Panc1 (cell line): Measurements from ENCODE around the gene UTS2R. TPM values are rescaled to one million over a fixed set of nuclear protein-coding genes. Genes with fewer than 3 reads are reported as not detected.

Source experiments
- ATAC-seq: fragments of 200-7000 bp; cut with Tn5 transposase; 2 replicates; pipeline ENCODE4 v1.9.1; 2020; ENCODE audit warnings: mild to moderate bottlenecking, moderate library complexity
- BruUV-seq: library from RNA; stranded (reverse); fragments of 400-500 nt; replicated peaks from 2 replicates; lab custom pipeline; 2021; lab: Mats Ljungman, UMichigan
- CTCF ChIA-PET: fragments of 300-600 bp; sonication (Branson Sonifier 250); formaldehyde crosslinking; loops from one replicate; lab custom pipeline; 2022; ENCODE audit warnings: antibody characterized with exemption; lab: Charles Lee
- POLR2A ChIA-PET: fragments of 300-600 bp; sonication (Branson Sonifier 250); formaldehyde crosslinking; loops from one replicate; lab custom pipeline; 2022; ENCODE audit warnings: antibody characterized with exemption; lab: Charles Lee
- DNase-seq: peaks from one replicate; pipeline ENCODE4 v3.0.0-alpha.2; 2010; ENCODE audit warnings: low read depth, low spot score
- H3K27ac ChIP-seq: 2 replicates; pipeline ENCODE4 v1.5.1; 2011; ENCODE audit warnings: mild to moderate bottlenecking, low read length, inconsistent platforms
- H3K27me3 ChIP-seq: fragments of 200-500 bp; sonication (Bioruptor generic); 2 replicates; pipeline ENCODE4 v1.6.0; 2014; ENCODE audit warnings: low read length, inconsistent platforms; ENCODE audit not compliant: control insufficient read depth, insufficient read depth
- H3K36me3 ChIP-seq: fragments of 200-500 bp; sonication (Bioruptor generic); 2 replicates; pipeline ENCODE4 v1.5.1; 2014; ENCODE audit warnings: inconsistent platforms, mild to moderate bottlenecking, low read length, moderate library complexity; ENCODE audit not compliant: control insufficient read depth, insufficient read depth
- H3K4me1 ChIP-seq: 2 replicates; pipeline ENCODE4 v1.5.1; 2011; ENCODE audit warnings: inconsistent platforms, mild to moderate bottlenecking, low read length, moderate library complexity; ENCODE audit not compliant: control insufficient read depth, insufficient read depth
- H3K4me3 ChIP-seq, 2 experiments: 2 replicates each; pipeline ENCODE4 v1.5.1; 2011 to 2012; ENCODE audit warnings: low read depth in 2 of 2, low read length in 2 of 2, mild to moderate bottlenecking in 2 of 2, inconsistent platforms in 1 of 2, moderate library complexity in 1 of 2
- H3K9me3 ChIP-seq: fragments of 200-500 bp; sonication (Bioruptor generic); 2 replicates; pipeline ENCODE4 v1.5.1; 2014; ENCODE audit warnings: low read depth, mild to moderate bottlenecking, inconsistent platforms, low read length, moderate library complexity; ENCODE audit not compliant: control insufficient read depth, insufficient read depth
- CTCF ChIP-seq: fragments of 450-650 bp; IDR thresholded peaks from 2 replicates; pipeline ENCODE4 v1.5.1; 2017; ENCODE audit warnings: mild to moderate bottlenecking
- POLR2AphosphoS5 ChIP-seq: IDR thresholded peaks from 2 replicates; pipeline ENCODE4 v1.6.1; 2012; ENCODE audit warnings: mild to moderate bottlenecking, low read depth, low read length, moderate library complexity
- REST ChIP-seq, 2 experiments: IDR thresholded peaks; 2 replicates each; pipeline ENCODE4 v1.6.1; 2011 to 2012; ENCODE audit warnings: low read depth in 2 of 2, control low read depth in 1 of 2, low read length in 1 of 2, mild to moderate bottlenecking in 1 of 2, moderate library complexity in 1 of 2; ENCODE audit not compliant: insufficient read depth in 1 of 2
- SIN3A ChIP-seq: IDR thresholded peaks from 2 replicates; pipeline ENCODE4 v1.6.1; 2012; ENCODE audit warnings: low read depth, mild to moderate bottlenecking, low read length, moderate library complexity, borderline replicate concordance; ENCODE audit not compliant: insufficient read depth
- TCF7L2 ChIP-seq: IDR thresholded peaks from 2 replicates; pipeline ENCODE4 v1.6.1; 2011; ENCODE audit warnings: mild to moderate bottlenecking, low read depth, low read length, inconsistent platforms
- in situ Hi-C: cut with HindIII; loops from 2 replicates; pipeline ENCODE4 v1.10.0; 2016; ENCODE audit warnings: low sequenced_read_pairs, low pct_unique_long_range_greater_than_20kb
- intact Hi-C: fragments of 100-400 bp; cut with micrococcal nuclease; formaldehyde crosslinking; loops from one replicate; pipeline ENCODE4 v1.10.0; 2022; ENCODE audit not compliant: unreplicated experiment
- total RNA-seq: library from RNA; stranded (reverse); gene quantifications from one replicate; pipeline ENCODE4 v1.2.1, GENCODE V29; 2021; ENCODE audit not compliant: unreplicated experiment

Gene UTS2R
- total RNA-seq, 1 experiment from 2014 or later: 0.39 TPM

GRCh38 chr17:82419540-82419939, 48.0 kb downstream of the UTS2R start:
- POLR2A ChIA-PET: no interaction called here
- DNase-seq: no peak
- peaks cover 3% of the 10 kb centered on the region; the same call in 1 of the 2 replicates for H3K36me3 ChIP-seq
- in situ Hi-C loops (loop anchor here (5.0 kb wide), 1 partner anchor 72 kb away; no protein-coding TSS in a partner anchor), intact Hi-C loops (no loop called here)
- ATAC-seq: no peak
- peak overlapping the region; percentile 86 to 98; a peak in 3 of 4 replicates for H3K4me3 ChIP-seq
- BruUV-seq: no TSS peak
- no peaks in the 10 kb centered on the region for H3K27me3 ChIP-seq
- TF ChIP-seq CTCF: no peak
- no peak for TF ChIP-seq SIN3A
- no peak for TF ChIP-seq TCF7L2
- TF ChIP-seq POLR2AphosphoS5: no peak
- no peak for TF ChIP-seq REST (IDR thresholded peaks at IDR 0.05; ENCODE audit: insufficient read depth in 1 of 2, low read depth in 2 of 2, low read length in 1 of 2)
- H3K4me1 ChIP-seq: peaks cover 12% of the 10 kb centered on the region
- peak overlapping the region; percentile 86 for H3K27ac ChIP-seq
- CTCF ChIA-PET: no interaction called here
- H3K9me3 ChIP-seq: no peaks in the 10 kb centered on the region

GRCh38 chr17:82424001-82424862, 52.7 kb downstream of the UTS2R start:
- Histone ChIP-seq H3K9me3 (no peaks in the 10 kb centered on the region), H3K4me3 (no peak overlapping the region), H3K27ac (no peak overlapping the region), H3K4me1 (peaks cover 6% of the 10 kb centered on the region), H3K36me3 (no peaks in the 10 kb centered on the region; the same call in 1 of the 2 replicates), H3K27me3 (no peaks in the 10 kb centered on the region)
- BruUV-seq: no TSS peak
- in situ Hi-C loops (no loop called here), intact Hi-C loops (no loop called here)
- POLR2A ChIA-PET: no interaction called here
- CTCF ChIA-PET: no interaction called here
- DNase-seq (no peak), ATAC-seq (peak; percentile 54; the same call in 1 of the 2 replicates)
- TF ChIP-seq CTCF (peak; percentile 83), SIN3A (no peak)
